Measurements from ENCODE around the gene SLC6A18.

- TF ChIP-seq RUNX3 (IDR thresholded peaks at IDR 0.05; ENCODE audit: low read length) (no peak), POLR2A (IDR thresholded peaks at IDR 0.05; ENCODE audit: low read depth, low read length) (no peak), CTCF (IDR thresholded peaks at IDR 0.05 in 2 of 3, conservative IDR thresholded peaks at IDR 0.05 in 1 of 3; ENCODE audit: control insufficient read depth in 2 of 3, extremely low read depth in 1 of 3, insufficient read depth in 1 of 3, low read depth in 3 of 3, low read length in 3 of 3) (no peak), POLR2AphosphoS2 (IDR thresholded peaks at IDR 0.05; ENCODE audit: low read depth, low read length) (no peak)
Observed at GRCh38 chr5:1226839-1227581, 1.8 kb downstream of the SLC6A18 start.
